RCC 7860 (cell line): Measurements from ENCODE around the gene PRRC2A.

Experiments
- DNase-seq: peaks from one replicate; pipeline ENCODE4 v3.0.0-alpha.2; 2015; ENCODE audit warnings: low spot score
- FAIRE-seq: peaks from 2 replicates; lab custom pipeline; 2012; peaks lifted over from hg19 to GRCh38; lab: Jason Lieb, UNC

The PRRC2A gene

GRCh38 chr6:31621991-31622390, 1.5 kb downstream of the PRRC2A start:
- no peak for DNase-seq

GRCh38 chr6:31622684-31623091, 2.2 kb downstream of the PRRC2A start:
- no peak for FAIRE-seq
- no peak for DNase-seq

More at GRCh38 chr6:31621991-31622390, 1.5 kb downstream of the PRRC2A start:
- FAIRE-seq, result no peak

GRCh38 chr6:31624070-31624469, 3.6 kb downstream of the PRRC2A start:
- FAIRE-seq, result no peak
- DNase-seq, result no peak

- FAIRE-seq (no peak), DNase-seq (no peak)
Measured at GRCh38 chr6:31626952-31627351, 6.4 kb downstream of the PRRC2A start.

GRCh38 chr6:31627690-31628287, 7.3 kb downstream of the PRRC2A start:
- FAIRE-seq, result no peak
- DNase-seq, result no peak

- FAIRE-seq, result no peak
- no peak for DNase-seq
Measured at GRCh38 chr6:31629014-31629413, 8.5 kb downstream of the PRRC2A start.

- FAIRE-seq (no peak), DNase-seq (no peak)
Measured at GRCh38 chr6:31630177-31630934, 9.8 kb downstream of the PRRC2A start.

- FAIRE-seq (no peak), DNase-seq (no peak)
Measured at GRCh38 chr6:31631209-31631608, 10.7 kb downstream of the PRRC2A start.

- no peak for DNase-seq
- FAIRE-seq, result no peak
Measured at GRCh38 chr6:31631681-31632278, 11.3 kb downstream of the PRRC2A start.

- FAIRE-seq, result no peak
- DNase-seq, result no peak
Measured at GRCh38 chr6:31632279-31632946, 11.9 kb downstream of the PRRC2A start.

GRCh38 chr6:31633447-31633846, 12.9 kb downstream of the PRRC2A start:
- DNase-seq (no peak), FAIRE-seq (no peak)

- no peak for DNase-seq
- FAIRE-seq, result no peak
Measured at GRCh38 chr6:31634131-31634530, 13.6 kb downstream of the PRRC2A start.

- FAIRE-seq, result no peak
- DNase-seq, result no peak
Measured at GRCh38 chr6:31634969-31635575, 14.6 kb downstream of the PRRC2A start.

- FAIRE-seq (no peak), DNase-seq (no peak)
Measured at GRCh38 chr6:31636698-31637596, 16.4 kb downstream of the PRRC2A start.

- FAIRE-seq (no peak), DNase-seq (no peak)
Measured at GRCh38 chr6:31639043-31639442, 18.5 kb downstream of the PRRC2A start.

- DNase-seq (no peak), FAIRE-seq (no peak)
Measured at GRCh38 chr6:31639449-31639861, 18.9 kb downstream of the PRRC2A start.

GRCh38 chr6:31640612-31641011, 20.1 kb downstream of the PRRC2A start:
- no peak for FAIRE-seq

GRCh38 chr6:31641370-31641769, 20.9 kb downstream of the PRRC2A start:
- FAIRE-seq (no peak), DNase-seq (no peak)

More at GRCh38 chr6:31640612-31641011, 20.1 kb downstream of the PRRC2A start:
- no peak for DNase-seq

- DNase-seq (no peak), FAIRE-seq (no peak)
Measured at GRCh38 chr6:31642798-31643570, 22.5 kb downstream of the PRRC2A start.
